ENCODE results near the gene SND1. TPM values are rescaled to one million over a fixed set of nuclear protein-coding genes. Genes with fewer than 3 reads are reported as not detected.

The SND1 gene
- total and polyA plus RNA-seq, 2 donors (not counting 3 experiments of a cell fraction or from before 2014, with no cell fraction given), result 116 to 249 TPM

GRCh38 chr7:128124786-128125185, 472.8 kb downstream of the SND1 start:
- H3K9me3 ChIP-seq (replicated peaks; ENCODE audit: control insufficient read depth, insufficient read depth, low read length), result no peaks in the 10 kb centered on the region
- intact Hi-C loops (cut with micrococcal nuclease) (no loop called here), dilution Hi-C loops (cut with MboI; ENCODE audit: extremely low pct_ligation_motif_present, low sequenced_read_pairs) (no loop called here)
- BruUV-seq (replicated peaks), result no TSS peak
- DNase-seq (ENCODE audit: low read depth, low spot score) (no peak), FAIRE-seq (no peak)
- H3K79me2 ChIP-seq (ENCODE audit: control insufficient read depth, insufficient read depth, low read length), result no peaks in the 10 kb centered on the region
- no peak overlapping the region for H3K4me2 ChIP-seq (ENCODE audit: insufficient read depth, low read length)
- H3K4me3 ChIP-seq (replicated peaks in 1 of 3; ENCODE audit: insufficient read depth in 1 of 3, low read depth in 1 of 3, low read length in 3 of 3), result no peak overlapping the region
- H4K20me1 ChIP-seq (replicated peaks; ENCODE audit: control insufficient read depth, extremely low read depth, insufficient read depth, low read length), result no peaks in the 10 kb centered on the region
- H3K4me1 ChIP-seq (ENCODE audit: control insufficient read depth, extremely low read depth, insufficient read depth, low read length), result no peaks in the 10 kb centered on the region
- CTCF ChIA-PET, result interaction anchor here (2.0 kb wide), 1 partner anchor 12 kb away, joined by 12 read pairs; no protein-coding TSS in a partner anchor
- H2AFZ ChIP-seq (ENCODE audit: low read depth, low read length), result no peak overlapping the region
- TF ChIP-seq, protein P1, sequence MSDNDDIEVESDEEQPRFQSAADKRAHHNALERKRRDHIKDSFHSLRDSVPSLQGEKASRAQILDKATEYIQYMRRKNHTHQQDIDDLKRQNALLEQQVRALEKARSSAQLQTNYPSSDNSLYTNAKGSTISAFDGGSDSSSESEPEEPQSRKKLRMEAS (IDR thresholded peaks at IDR 0.05; ENCODE audit: insufficient read depth, insufficient read length), result no peak
- TF ChIP-seq POLR2A (IDR thresholded peaks at IDR 0.05; ENCODE audit: low read depth, low read length), result no peak
- no peak for TF ChIP-seq MYC (IDR thresholded peaks at IDR 0.05; ENCODE audit: low read depth, low read length)
- no peak for TF ChIP-seq GATA2 (IDR thresholded peaks at IDR 0.05; ENCODE audit: insufficient read depth, insufficient read length, low read depth, low read length)
- TF ChIP-seq EZH2 (IDR thresholded peaks at IDR 0.05; ENCODE audit: borderline replicate concordance, low read depth, low read length, severe bottlenecking), result no peak
- TF ChIP-seq JUN (IDR thresholded peaks at IDR 0.05; ENCODE audit: borderline replicate concordance, insufficient read depth, insufficient read length, low read depth), result no peak
- no peak for TF ChIP-seq FOS (IDR thresholded peaks at IDR 0.05; ENCODE audit: borderline replicate concordance, insufficient read depth, low read length)
- no peak for TF ChIP-seq POLR2AphosphoS5 (IDR thresholded peaks at IDR 0.05; ENCODE audit: insufficient read depth, low read depth, low read length)
- TF ChIP-seq CTCF (IDR thresholded peaks at IDR 0.05; ENCODE audit: extremely low read depth in 1 of 2, insufficient read depth in 1 of 2, low read depth in 1 of 2, low read length in 2 of 2), result no peak
- POLR2A ChIA-PET, result no interaction called here
- no peaks in the 10 kb centered on the region for H3K9me1 ChIP-seq (replicated peaks; ENCODE audit: control insufficient read depth, extremely low read depth, insufficient read depth, low read length)
- H3K27ac ChIP-seq (ENCODE audit: insufficient read depth, low read depth, low read length), result no peak overlapping the region
- peaks cover 16 to 17% of the 10 kb centered on the region in 2 experiments for H3K27me3 ChIP-seq (ENCODE audit: control insufficient read depth in 2 of 2, insufficient read depth in 2 of 2, low read length in 2 of 2)
- H3K36me3 ChIP-seq (ENCODE audit: control insufficient read depth in 2 of 2, extremely low read depth in 1 of 2, insufficient read depth in 2 of 2, low read length in 2 of 2), result no peaks in the 10 kb centered on the region
- no peak overlapping the region for H3K9ac ChIP-seq (replicated peaks; ENCODE audit: extremely low read depth, insufficient read depth, low read length)

Data from endothelial cell of umbilical vein (primary cell).